K562 (cell line): Measurements from ENCODE around the gene TRIM68. TPM values are rescaled to one million over a fixed set of nuclear protein-coding genes. Genes with fewer than 3 reads are reported as not detected.

Experiments
- BCL6 ChIP-seq: fragments of 250-450 bp; sonication (Bioruptor Pico); IDR thresholded peaks from 2 replicates; pipeline ENCODE4 v1.4.0; 2020
- FOS ChIP-seq: IDR thresholded peaks from 3 replicates; pipeline ENCODE4 v1.6.1; 2011; ENCODE audit not compliant: insufficient read length; ENCODE audit errors: extremely low read depth
- FUS ChIP-seq: fragments of 200-400 bp; formaldehyde crosslinking; optimal IDR thresholded peaks from 2 replicates; pipeline ENCODE3; 2017; ENCODE audit warnings: low read depth, low read length
- KHSRP ChIP-seq: fragments of 450-650 bp; IDR thresholded peaks from 2 replicates; pipeline ENCODE4 v1.6.1; 2017
- NCOA1 ChIP-seq: fragments of 450-650 bp; IDR thresholded peaks from 2 replicates; pipeline ENCODE4 v1.6.1; 2016; ENCODE audit warnings: low read depth
- NKRF ChIP-seq: fragments of 450-650 bp; IDR thresholded peaks from 2 replicates; pipeline ENCODE4 v1.6.1; 2016; ENCODE audit warnings: borderline replicate concordance
- NONO ChIP-seq, 2 experiments: fragments of 200-400 bp in 1 of 2; fragments of 450-650 bp in 1 of 2; formaldehyde crosslinking in 1 of 2; IDR thresholded peaks; 2 replicates each; pipeline ENCODE4 v1.6.1; 2017; ENCODE audit warnings: low read depth in 2 of 2, mild to moderate bottlenecking in 2 of 2, moderate library complexity in 2 of 2, low read length in 1 of 2
- RFX5 ChIP-seq: IDR thresholded peaks from 2 replicates; pipeline ENCODE4 v1.6.1; 2011; ENCODE audit warnings: low read depth, mild to moderate bottlenecking, improper control_type of control experiment, low read length
- SIN3A ChIP-seq, 2 experiments: fragments of 150-350 bp in 1 of 2; IDR thresholded peaks; 2 replicates each; pipeline ENCODE4 v1.6.1; 2011 to 2016; ENCODE audit warnings: borderline replicate concordance in 2 of 2, low read depth in 2 of 2, low read length in 2 of 2, mild to moderate bottlenecking in 2 of 2, moderate library complexity in 2 of 2; ENCODE audit not compliant: control insufficient read depth in 1 of 2
- TSC22D4 ChIP-seq: fragments of 450-650 bp; IDR thresholded peaks from 2 replicates; pipeline ENCODE4 v1.6.1; 2016; ENCODE audit warnings: missing genetic modification characterization, missing biosample characterization, control low read depth
- ZNF133 ChIP-seq: fragments of 250-450 bp; sonication (Bioruptor Pico); IDR thresholded peaks from 2 replicates; pipeline ENCODE4 v1.4.0; 2020; ENCODE audit warnings: mild to moderate bottlenecking
- ZSCAN29 ChIP-seq: fragments of 450-650 bp; IDR thresholded peaks from 2 replicates; pipeline ENCODE4 v1.6.1; 2017
- polyA plus RNA-seq, 8 experiments: library from polyadenylated mRNA; depleted of rRNA in 4 of 8; stranded (reverse) in 5 of 8; unstranded in 3 of 8; fragments of >200 nt; fragmentation: Nextera tagmentation in 2 of 8; fragmentation: Illumina TruSeq in 1 of 8; extraction: Ambion mirVana in 2 of 8; extraction: Trizol in 1 of 8; gene quantifications; 2 replicates each; pipeline versions ENCODE4 v1.2.1 to v1.2.3, GENCODE V29; 2011 to 2014; ENCODE audit warnings: inconsistent platforms in 1 of 8, missing spikeins in 1 of 8
- total RNA-seq, 7 experiments: library from RNA; depleted of rRNA in 6 of 7; stranded (reverse); fragments of >200 nt in 6 of 7; fragmentation: Illumina TruSeq in 2 of 7; extraction: Trizol in 2 of 7; gene quantifications; 2 replicates each; pipeline versions ENCODE4 v1.2.1 to v1.2.3, GENCODE V29; 2011 to 2021; ENCODE audit warnings: low replicate concordance in 1 of 7
- TF ChIP-seq, protein P1 (sequence below): fragments of 200-400 bp; formaldehyde crosslinking; IDR thresholded peaks from 2 replicates; pipeline ENCODE4 v1.6.1; 2017; ENCODE audit warnings: mild to moderate bottlenecking, low read depth, low read length, moderate library complexity

TRIM68 gene
- total and polyA plus RNA-seq, 9 of the 15 experiments (the other 6 are each of a cell fraction or from before 2014, with no cell fraction given) = 5.2 to 10.9 (median 7.9) TPM

DNA sequence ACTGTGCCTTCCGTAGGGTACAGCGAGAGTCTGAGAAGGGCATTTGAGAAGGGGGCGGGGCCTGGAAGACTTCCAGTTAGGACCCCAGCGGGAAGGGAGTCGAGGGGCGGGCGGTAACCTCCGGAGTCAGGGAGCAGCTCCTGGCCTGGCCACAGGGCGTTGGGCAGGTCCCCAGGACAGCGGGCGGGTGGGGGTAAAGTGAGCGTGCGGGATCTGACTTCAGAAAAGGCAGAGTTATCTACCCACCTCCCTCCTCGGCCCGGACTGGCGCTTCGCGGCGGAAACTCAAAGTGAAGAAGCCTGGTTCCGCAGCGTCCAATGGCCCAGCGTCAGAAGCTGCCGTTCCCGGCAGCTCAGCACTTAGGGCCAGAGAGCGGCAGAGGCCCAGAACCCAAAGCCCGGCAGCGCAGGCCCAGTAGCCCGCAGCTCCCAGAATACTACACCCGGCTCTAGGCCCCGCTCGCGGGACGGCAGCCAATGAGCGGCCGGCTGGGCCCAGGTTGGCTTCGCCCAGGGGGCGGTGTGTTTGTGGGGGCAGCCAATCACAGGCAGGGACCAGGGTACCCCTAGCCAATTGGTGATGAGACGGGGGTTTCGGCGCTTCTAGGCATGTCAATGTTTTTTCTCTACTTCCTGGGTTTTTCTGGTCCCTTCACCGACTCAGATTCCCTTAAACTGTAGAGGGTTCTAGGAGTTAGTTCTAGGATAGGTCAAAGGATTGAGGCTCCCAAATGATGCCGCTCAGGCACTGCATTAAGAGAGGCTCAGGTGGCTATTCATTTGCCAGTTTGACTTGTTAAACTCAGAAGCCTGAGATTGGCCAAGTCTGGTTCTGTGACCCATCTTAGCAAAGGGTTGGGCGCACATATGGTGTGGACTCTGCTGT lies at the start of gene TRIM68 (continued):
- TF ChIP-seq NKRF (no peak), RFX5 (no peak), SIN3A (IDR thresholded peaks at IDR 0.05; ENCODE audit: borderline replicate concordance in 2 of 2, control insufficient read depth in 1 of 2, low read depth in 2 of 2, low read length in 2 of 2) (no peak), NONO (IDR thresholded peaks at IDR 0.05; ENCODE audit: low read depth in 2 of 2, low read length in 1 of 2) (no peak; a peak in 1 of 4 replicates), TSC22D4 (no peak), NCOA1 (no peak), KHSRP (no peak), FUS (no peak), ZNF133 (no peak), BCL6 (CRISPR knock-in tag) (no peak), FOS (peak; percentile 93), ZSCAN29 (no peak)
- TF ChIP-seq, protein P1, sequence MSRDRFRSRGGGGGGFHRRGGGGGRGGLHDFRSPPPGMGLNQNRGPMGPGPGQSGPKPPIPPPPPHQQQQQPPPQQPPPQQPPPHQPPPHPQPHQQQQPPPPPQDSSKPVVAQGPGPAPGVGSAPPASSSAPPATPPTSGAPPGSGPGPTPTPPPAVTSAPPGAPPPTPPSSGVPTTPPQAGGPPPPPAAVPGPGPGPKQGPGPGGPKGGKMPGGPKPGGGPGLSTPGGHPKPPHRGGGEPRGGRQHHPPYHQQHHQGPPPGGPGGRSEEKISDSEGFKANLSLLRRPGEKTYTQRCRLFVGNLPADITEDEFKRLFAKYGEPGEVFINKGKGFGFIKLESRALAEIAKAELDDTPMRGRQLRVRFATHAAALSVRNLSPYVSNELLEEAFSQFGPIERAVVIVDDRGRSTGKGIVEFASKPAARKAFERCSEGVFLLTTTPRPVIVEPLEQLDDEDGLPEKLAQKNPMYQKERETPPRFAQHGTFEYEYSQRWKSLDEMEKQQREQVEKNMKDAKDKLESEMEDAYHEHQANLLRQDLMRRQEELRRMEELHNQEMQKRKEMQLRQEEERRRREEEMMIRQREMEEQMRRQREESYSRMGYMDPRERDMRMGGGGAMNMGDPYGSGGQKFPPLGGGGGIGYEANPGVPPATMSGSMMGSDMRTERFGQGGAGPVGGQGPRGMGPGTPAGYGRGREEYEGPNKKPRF = no peak
